Measurements from ENCODE around the gene CYTIP. TPM values are rescaled to one million over a fixed set of nuclear protein-coding genes. Genes with fewer than 3 reads are reported as not detected.
"Not testable (repeated sequence)": the region's sequence is repeated elsewhere in the genome, so short reads cannot be mapped to it uniquely, and the experiment has no call there.

Gene CYTIP
- total RNA-seq, 1 donor from 2014 or later: 1.0 TPM

DNA sequence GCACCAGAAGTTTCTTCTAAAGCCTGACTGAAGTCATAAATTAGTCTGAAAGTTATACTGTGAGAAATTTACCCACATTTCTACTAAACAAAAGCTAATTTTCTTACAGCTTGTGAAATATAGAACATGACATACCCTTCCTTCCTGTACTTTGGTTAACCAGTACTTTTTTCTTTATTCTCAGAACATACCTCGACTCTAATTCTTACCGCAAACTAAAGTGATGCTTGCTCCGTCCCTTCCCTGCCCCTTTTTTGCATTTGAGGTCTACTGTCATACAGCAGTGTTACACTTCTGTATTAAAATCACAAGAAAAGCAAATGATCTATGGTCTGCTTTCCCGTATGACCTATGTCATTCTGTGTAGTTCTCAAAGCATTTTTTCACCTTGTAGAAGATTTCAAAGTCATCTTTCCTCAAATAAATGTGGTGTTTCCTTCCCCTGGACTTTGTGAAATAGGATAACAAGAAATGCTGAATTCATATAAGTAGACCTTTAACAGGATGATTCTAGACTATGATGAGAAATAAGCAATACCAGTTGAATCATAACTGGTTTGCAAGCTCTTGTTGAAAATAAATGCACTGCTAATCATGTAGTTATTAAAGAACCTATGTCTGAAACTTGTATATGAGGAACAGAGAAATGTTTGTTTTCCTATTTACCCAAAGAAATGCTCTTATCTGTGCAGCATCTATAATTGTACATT, 30.4 kb downstream of the CYTIP start:
- no peak overlapping the region for H3K27ac ChIP-seq (ENCODE audit: low read depth, low read length)
- H3K36me3 ChIP-seq (ENCODE audit: control insufficient read depth in 3 of 3, insufficient read depth in 3 of 3, low read length in 3 of 3): no peaks in the 10 kb centered on the region
- no peaks in the 10 kb centered on the region for H3K4me1 ChIP-seq (ENCODE audit: control insufficient read depth in 3 of 3, insufficient read depth in 3 of 3, low read length in 3 of 3)
- H3K27me3 ChIP-seq (ENCODE audit: control insufficient read depth in 3 of 3, insufficient read depth in 3 of 3, low read length in 3 of 3): no peaks in the 10 kb centered on the region
- H3K9ac ChIP-seq (ENCODE audit: low read depth in 1 of 3, low read length in 3 of 3): no peak overlapping the region
- H3K9me3 ChIP-seq (ENCODE audit: control insufficient read depth in 3 of 3, low read length in 3 of 3): no peaks in the 10 kb centered on the region
- H3K4me3 ChIP-seq (ENCODE audit: low read length in 3 of 3): no peak overlapping the region

DNA sequence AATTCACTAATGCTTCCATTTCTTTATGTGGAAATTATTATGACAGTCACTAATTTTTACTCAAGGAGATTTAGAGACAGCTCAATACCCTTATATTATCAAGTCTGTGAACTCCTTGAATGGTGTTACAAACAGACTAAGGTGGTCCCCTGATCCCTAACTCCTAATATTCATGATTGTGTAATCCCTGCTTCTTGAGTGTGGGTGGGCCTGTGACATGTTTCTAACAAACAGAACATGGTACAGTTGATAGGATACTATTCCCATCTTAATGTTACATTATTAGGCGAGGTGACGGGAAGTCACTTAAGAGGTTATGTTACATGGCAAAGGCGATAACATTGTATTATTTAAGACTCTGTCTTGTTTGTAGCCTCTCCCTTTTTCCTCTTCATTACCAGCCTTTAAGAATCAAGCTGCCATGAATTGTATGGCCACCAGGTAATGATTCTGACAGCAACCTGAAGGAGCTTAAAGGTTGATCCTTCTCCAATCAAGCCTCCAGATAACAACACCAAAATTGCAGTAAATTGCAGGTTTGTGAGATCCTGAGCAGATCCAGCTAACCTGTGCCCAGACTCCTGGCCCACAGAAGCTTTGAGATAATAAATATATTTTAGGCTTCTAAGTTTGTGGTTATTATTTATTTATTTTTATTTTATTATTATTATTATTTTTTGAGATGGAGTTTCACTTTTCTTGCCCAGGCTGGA, 32.1 kb downstream of the CYTIP start:
- H3K9me3 ChIP-seq (ENCODE audit: control insufficient read depth in 3 of 3, low read length in 3 of 3): no peaks in the 10 kb centered on the region
- H3K27me3 ChIP-seq (ENCODE audit: control insufficient read depth in 3 of 3, insufficient read depth in 3 of 3, low read length in 3 of 3): no peaks in the 10 kb centered on the region
- H3K4me1 ChIP-seq (ENCODE audit: control insufficient read depth in 3 of 3, insufficient read depth in 3 of 3, low read length in 3 of 3): no peaks in the 10 kb centered on the region
- no peaks in the 10 kb centered on the region for H3K36me3 ChIP-seq (ENCODE audit: control insufficient read depth in 3 of 3, insufficient read depth in 3 of 3, low read length in 3 of 3)
- H3K9ac ChIP-seq (ENCODE audit: low read depth in 1 of 3, low read length in 3 of 3): no peak overlapping the region
- H3K27ac ChIP-seq (ENCODE audit: low read depth, low read length): no peak overlapping the region
- H3K4me3 ChIP-seq (ENCODE audit: low read length in 3 of 3): no peak overlapping the region

DNA sequence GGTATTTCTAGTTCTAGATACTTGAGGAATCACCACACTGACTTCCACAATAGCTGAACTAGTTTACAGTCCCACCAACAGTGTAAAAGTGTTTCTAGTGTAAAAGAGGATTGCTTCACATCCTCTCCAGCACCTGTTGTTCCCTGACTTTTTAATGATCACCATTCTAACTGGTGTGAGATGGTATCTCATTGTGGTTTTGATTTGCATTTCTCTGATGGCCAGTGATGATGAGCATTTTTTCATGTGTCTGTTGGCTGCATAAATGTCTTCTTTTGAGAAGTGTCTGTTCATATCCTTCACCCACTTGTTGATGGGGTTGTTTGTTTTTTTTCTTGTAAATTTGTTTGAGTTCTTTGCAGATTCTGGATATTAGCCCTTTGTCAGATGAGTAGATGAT, 38.5 kb downstream of the CYTIP start:
- not testable (repeated sequence) for H3K27me3 ChIP-seq (ENCODE audit: control insufficient read depth in 3 of 3, insufficient read depth in 3 of 3, low read length in 3 of 3); H3K4me1 ChIP-seq (ENCODE audit: control insufficient read depth in 3 of 3, insufficient read depth in 3 of 3, low read length in 3 of 3); H3K27ac ChIP-seq (ENCODE audit: low read depth, low read length); H3K36me3 ChIP-seq (ENCODE audit: control insufficient read depth in 3 of 3, insufficient read depth in 3 of 3, low read length in 3 of 3); H3K9me3 ChIP-seq (ENCODE audit: control insufficient read depth in 3 of 3, low read length in 3 of 3); H3K4me3 ChIP-seq (ENCODE audit: low read length in 3 of 3); H3K9ac ChIP-seq (ENCODE audit: low read depth in 1 of 3, low read length in 3 of 3)

DNA sequence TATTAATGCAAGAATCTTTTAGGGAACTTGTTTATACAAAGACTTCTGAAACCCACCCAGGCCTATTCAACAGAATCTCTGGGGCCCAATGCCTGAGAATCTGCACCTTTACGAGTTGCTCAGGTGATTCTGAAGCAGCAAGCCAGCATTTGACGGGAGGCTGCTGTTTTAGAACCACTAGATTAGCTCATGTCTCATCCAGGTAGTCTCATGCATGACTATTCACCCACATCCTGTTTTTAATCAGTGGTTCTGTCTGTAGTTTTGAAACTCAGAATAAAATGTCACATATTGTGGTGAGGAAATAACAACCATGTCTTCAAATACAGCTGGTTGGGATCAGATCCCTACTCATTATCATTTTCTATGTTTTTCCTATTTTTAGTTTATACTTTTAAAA, 39.5 kb downstream of the CYTIP start:
- Histone ChIP-seq H3K9ac (ENCODE audit: low read depth in 1 of 3, low read length in 3 of 3) (no peak overlapping the region), H3K4me3 (ENCODE audit: low read length in 3 of 3) (no peak overlapping the region), H3K9me3 (ENCODE audit: control insufficient read depth in 3 of 3, low read length in 3 of 3) (no peaks in the 10 kb centered on the region), H3K36me3 (ENCODE audit: control insufficient read depth in 3 of 3, insufficient read depth in 3 of 3, low read length in 3 of 3) (no peaks in the 10 kb centered on the region), H3K4me1 (ENCODE audit: control insufficient read depth in 3 of 3, insufficient read depth in 3 of 3, low read length in 3 of 3) (no peaks in the 10 kb centered on the region), H3K27me3 (ENCODE audit: control insufficient read depth in 3 of 3, insufficient read depth in 3 of 3, low read length in 3 of 3) (no peaks in the 10 kb centered on the region), H3K27ac (ENCODE audit: low read depth, low read length) (no peak overlapping the region)

DNA sequence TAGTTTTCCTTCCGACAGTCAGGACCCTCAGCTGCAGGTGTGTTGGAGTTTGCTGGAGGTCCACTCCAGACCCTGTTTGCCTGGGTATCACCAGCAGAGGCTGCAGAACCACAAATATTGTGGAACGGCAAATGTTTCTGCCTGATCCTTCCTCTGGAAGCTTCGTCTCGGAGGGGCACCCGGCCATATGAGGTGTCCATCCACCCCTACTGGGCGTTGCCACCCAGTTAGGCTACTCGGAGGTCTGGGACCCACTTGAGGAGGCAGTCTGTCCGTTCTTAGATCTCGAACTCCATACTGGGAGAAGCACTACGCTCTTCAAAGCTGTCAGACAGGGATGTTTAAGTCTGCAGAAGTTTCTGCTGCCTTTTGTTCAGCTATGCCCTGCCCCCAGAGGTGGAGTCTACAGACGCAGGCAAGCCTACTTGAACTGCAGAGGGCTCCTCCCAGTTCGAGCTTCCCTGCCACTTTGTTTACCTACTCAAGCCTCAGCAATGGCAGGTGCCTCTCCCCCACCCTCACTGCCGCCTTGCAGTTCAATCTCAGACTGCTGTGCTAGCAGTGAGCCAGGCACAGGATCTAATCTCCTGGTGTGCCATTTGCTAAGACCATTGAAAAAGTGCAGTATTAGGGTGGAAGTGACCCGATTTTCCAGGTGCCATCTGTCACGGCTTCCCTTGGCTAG, 40.9 kb downstream of the CYTIP start:
- H3K27me3 ChIP-seq (ENCODE audit: control insufficient read depth in 3 of 3, insufficient read depth in 3 of 3, low read length in 3 of 3); H3K36me3 ChIP-seq (ENCODE audit: control insufficient read depth in 3 of 3, insufficient read depth in 3 of 3, low read length in 3 of 3); H3K4me1 ChIP-seq (ENCODE audit: control insufficient read depth in 3 of 3, insufficient read depth in 3 of 3, low read length in 3 of 3); H3K27ac ChIP-seq (ENCODE audit: low read depth, low read length); H3K9me3 ChIP-seq (ENCODE audit: control insufficient read depth in 3 of 3, low read length in 3 of 3); H3K9ac ChIP-seq (ENCODE audit: low read depth in 1 of 3, low read length in 3 of 3); H3K4me3 ChIP-seq (ENCODE audit: low read length in 3 of 3): not testable (repeated sequence)

DNA sequence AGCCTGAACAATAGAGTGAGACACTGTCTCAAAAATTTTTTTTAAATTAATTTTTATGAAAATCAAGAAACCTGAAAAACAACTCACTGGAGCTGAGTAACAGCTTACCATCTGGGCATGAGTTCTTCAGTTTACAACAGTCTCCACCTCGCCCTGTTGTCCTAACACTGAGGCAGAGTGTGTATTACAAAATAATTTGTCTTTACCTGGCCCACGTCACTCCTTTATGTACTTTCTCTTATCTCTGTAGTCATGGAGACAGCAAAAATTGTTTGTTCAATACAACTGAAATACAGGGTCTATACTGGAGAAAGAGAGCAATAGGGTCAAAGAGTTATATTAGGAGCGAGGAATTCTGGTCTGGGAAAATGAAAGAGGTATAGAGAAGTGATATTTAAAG, 48.1 kb downstream of the CYTIP start:
- no peak overlapping the region for H3K4me3 ChIP-seq (ENCODE audit: low read length in 3 of 3)
- no peaks in the 10 kb centered on the region for H3K9me3 ChIP-seq (ENCODE audit: control insufficient read depth in 3 of 3, low read length in 3 of 3)
- H3K36me3 ChIP-seq (ENCODE audit: control insufficient read depth in 3 of 3, insufficient read depth in 3 of 3, low read length in 3 of 3): no peaks in the 10 kb centered on the region
- H3K27me3 ChIP-seq (ENCODE audit: control insufficient read depth in 3 of 3, insufficient read depth in 3 of 3, low read length in 3 of 3): no peaks in the 10 kb centered on the region
- no peaks in the 10 kb centered on the region for H3K4me1 ChIP-seq (ENCODE audit: control insufficient read depth in 3 of 3, insufficient read depth in 3 of 3, low read length in 3 of 3)
- H3K9ac ChIP-seq (ENCODE audit: low read depth in 1 of 3, low read length in 3 of 3): no peak overlapping the region
- H3K27ac ChIP-seq (ENCODE audit: low read depth, low read length): no peak overlapping the region

DNA sequence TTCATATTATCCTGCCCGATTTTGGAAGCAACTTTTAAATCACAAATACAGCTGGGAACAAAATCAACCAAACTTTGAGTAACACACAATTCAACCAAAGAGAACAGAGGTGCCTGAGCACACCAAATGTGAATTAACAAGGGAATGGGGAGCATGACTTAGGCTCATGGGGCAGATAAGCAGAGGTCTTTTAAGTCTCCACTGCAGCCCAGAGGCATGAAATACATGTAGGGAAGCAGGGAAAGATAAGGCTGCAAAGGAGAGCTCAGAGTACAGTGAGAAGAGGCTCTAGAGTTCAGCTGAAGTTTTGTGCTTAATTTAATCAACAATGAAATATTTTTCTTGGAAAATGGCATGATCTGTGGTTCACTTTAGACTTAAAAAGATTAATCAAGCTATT, 49.0 kb downstream of the CYTIP start:
- Histone ChIP-seq H3K9ac (ENCODE audit: low read depth in 1 of 3, low read length in 3 of 3) (no peak overlapping the region), H3K4me3 (ENCODE audit: low read length in 3 of 3) (no peak overlapping the region), H3K9me3 (ENCODE audit: control insufficient read depth in 3 of 3, low read length in 3 of 3) (no peaks in the 10 kb centered on the region), H3K4me1 (ENCODE audit: control insufficient read depth in 3 of 3, insufficient read depth in 3 of 3, low read length in 3 of 3) (no peaks in the 10 kb centered on the region), H3K36me3 (ENCODE audit: control insufficient read depth in 3 of 3, insufficient read depth in 3 of 3, low read length in 3 of 3) (no peaks in the 10 kb centered on the region), H3K27ac (ENCODE audit: low read depth, low read length) (no peak overlapping the region), H3K27me3 (ENCODE audit: control insufficient read depth in 3 of 3, insufficient read depth in 3 of 3, low read length in 3 of 3) (no peaks in the 10 kb centered on the region)

DNA sequence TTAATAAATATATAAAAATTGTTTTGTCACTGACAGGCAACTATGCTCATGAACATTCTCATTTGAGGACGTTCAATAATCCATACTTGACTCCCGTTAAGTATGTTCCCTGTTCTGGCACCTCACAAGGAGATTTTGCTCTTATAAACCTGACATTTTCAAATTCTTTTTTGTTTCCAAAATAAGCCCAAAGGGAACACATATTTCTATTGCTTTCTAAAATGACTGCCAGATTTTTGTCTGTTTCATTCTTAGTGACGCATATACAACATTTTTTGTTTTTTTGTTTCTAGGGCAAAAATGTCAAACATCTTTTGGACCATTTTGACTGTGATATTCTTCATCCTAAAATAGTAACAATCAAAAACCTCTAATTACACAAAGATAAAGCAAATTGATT, 50.5 kb downstream of the CYTIP start:
- Histone ChIP-seq H3K36me3 (ENCODE audit: control insufficient read depth in 3 of 3, insufficient read depth in 3 of 3, low read length in 3 of 3) (no peaks in the 10 kb centered on the region), H3K4me1 (ENCODE audit: control insufficient read depth in 3 of 3, insufficient read depth in 3 of 3, low read length in 3 of 3) (no peaks in the 10 kb centered on the region), H3K4me3 (ENCODE audit: low read length in 3 of 3) (no peak overlapping the region), H3K27me3 (ENCODE audit: control insufficient read depth in 3 of 3, insufficient read depth in 3 of 3, low read length in 3 of 3) (no peaks in the 10 kb centered on the region), H3K27ac (ENCODE audit: low read depth, low read length) (no peak overlapping the region), H3K9me3 (ENCODE audit: control insufficient read depth in 3 of 3, low read length in 3 of 3) (no peaks in the 10 kb centered on the region), H3K9ac (ENCODE audit: low read depth in 1 of 3, low read length in 3 of 3) (no peak overlapping the region)

DNA sequence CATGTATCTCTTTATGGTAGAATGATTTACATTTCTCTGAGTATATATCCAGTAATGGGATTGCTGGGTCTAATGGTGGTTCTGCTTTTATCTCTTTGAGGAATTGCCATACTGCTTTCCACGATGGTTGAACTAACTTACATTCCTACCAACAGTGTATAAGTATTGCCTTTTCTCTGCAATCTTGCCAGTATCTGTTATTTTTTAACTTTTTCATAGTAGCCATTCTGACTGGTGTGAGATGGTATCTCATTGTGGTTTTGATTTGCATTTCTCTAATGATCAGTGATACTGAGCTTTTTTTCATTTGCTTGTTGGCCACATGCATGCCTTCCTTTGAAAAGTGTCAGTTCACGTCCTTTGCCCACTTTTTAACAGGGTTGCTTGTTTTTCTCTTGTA, 55.1 kb downstream of the CYTIP start:
- H3K9me3 ChIP-seq (ENCODE audit: control insufficient read depth in 3 of 3, low read length in 3 of 3): no peaks in the 10 kb centered on the region
- no peaks in the 10 kb centered on the region for H3K36me3 ChIP-seq (ENCODE audit: control insufficient read depth in 3 of 3, insufficient read depth in 3 of 3, low read length in 3 of 3)
- no peak overlapping the region for H3K4me3 ChIP-seq (ENCODE audit: low read length in 3 of 3)
- no peak overlapping the region for H3K27ac ChIP-seq (ENCODE audit: low read depth, low read length)
- no peaks in the 10 kb centered on the region for H3K4me1 ChIP-seq (ENCODE audit: control insufficient read depth in 3 of 3, insufficient read depth in 3 of 3, low read length in 3 of 3)
- no peak overlapping the region for H3K9ac ChIP-seq (ENCODE audit: low read depth in 1 of 3, low read length in 3 of 3)
- no peaks in the 10 kb centered on the region for H3K27me3 ChIP-seq (ENCODE audit: control insufficient read depth in 3 of 3, insufficient read depth in 3 of 3, low read length in 3 of 3)

DNA sequence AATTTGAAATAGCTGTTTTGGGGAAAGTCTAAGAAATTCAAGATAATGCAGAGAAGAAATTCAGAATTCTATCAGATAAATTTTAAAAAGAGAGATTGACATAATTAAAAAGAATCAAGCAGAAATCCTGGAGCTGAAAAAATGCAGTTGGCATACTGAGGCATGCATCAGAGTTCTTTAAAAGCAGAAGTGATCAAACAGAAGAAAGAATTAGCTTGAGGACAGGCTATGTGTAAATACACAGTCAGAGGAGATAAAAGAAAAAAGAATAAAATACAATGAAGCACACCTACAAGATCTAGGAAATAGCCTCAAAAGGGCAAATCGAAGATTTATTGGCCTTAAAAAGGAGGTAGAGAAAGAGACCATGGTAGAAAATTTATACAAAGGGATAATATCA, 57.1 kb downstream of the CYTIP start:
- H3K36me3 ChIP-seq (ENCODE audit: control insufficient read depth in 3 of 3, insufficient read depth in 3 of 3, low read length in 3 of 3): no peaks in the 10 kb centered on the region
- H3K4me1 ChIP-seq (ENCODE audit: control insufficient read depth in 3 of 3, insufficient read depth in 3 of 3, low read length in 3 of 3): no peaks in the 10 kb centered on the region
- no peak overlapping the region for H3K27ac ChIP-seq (ENCODE audit: low read depth, low read length)
- no peak overlapping the region for H3K4me3 ChIP-seq (ENCODE audit: low read length in 3 of 3)
- H3K9me3 ChIP-seq (ENCODE audit: control insufficient read depth in 3 of 3, low read length in 3 of 3): no peaks in the 10 kb centered on the region
- H3K27me3 ChIP-seq (ENCODE audit: control insufficient read depth in 3 of 3, insufficient read depth in 3 of 3, low read length in 3 of 3): no peaks in the 10 kb centered on the region
- H3K9ac ChIP-seq (ENCODE audit: low read depth in 1 of 3, low read length in 3 of 3): no peak overlapping the region
